Lower leg skin (tissue), 4 donors: ENCODE measurements around the gene RNASE8. TPM values are rescaled to one million over a fixed set of nuclear protein-coding genes. Genes with fewer than 3 reads are reported as not detected.

Experiments
- DNase-seq, 2 donors: peaks; one replicate each; pipeline ENCODE4 v3.0.0-alpha.2; 2019; ENCODE audit warnings: low spot score in 2 of 2
- H3K4me3 ChIP-seq: fragments of 200-600 bp; sonication (generic); 2 replicates; pipeline ENCODE4 v1.5.1; 2017; ENCODE audit warnings: mild to moderate bottlenecking, low read depth; ENCODE audit not compliant: poor library complexity, severe bottlenecking
- CTCF ChIP-seq, 3 donors: fragments of 450-650 bp; IDR thresholded peaks; one replicate each; pipeline ENCODE4 v1.5.1; 2016; ENCODE audit warnings: antibody characterized with exemption in 3 of 3, mild to moderate bottlenecking in 3 of 3, moderate library complexity in 2 of 3
- POLR2A ChIP-seq, 2 donors: fragments of 450-650 bp; IDR thresholded peaks; one replicate each; pipeline ENCODE4 v1.6.1; 2016 to 2017; ENCODE audit warnings: antibody characterized with exemption in 2 of 2, mild to moderate bottlenecking in 1 of 2, moderate library complexity in 1 of 2
- WGBS, 2 donors: methylation state at CpG; one replicate each; pipeline ENCODE4 v1.1.5; 2018; 5-methylcytosine and 5-hydroxymethylcytosine counted together
- intact Hi-C: fragments of 100-400 bp; cut with DNase I; formaldehyde crosslinking; loops from one replicate; pipeline ENCODE4 v1.15.0; 2023; ENCODE audit warnings: low total_unique reads
- total RNA-seq, 4 donors: library from RNA; depleted of rRNA; stranded (reverse); fragments of >200 nt; gene quantifications; one replicate each; pipeline ENCODE4 v1.1.0, GENCODE V29; 2016

The RNASE8 gene
- total RNA-seq, 4 donors from 2014 or later = not detected

- no peak for DNase-seq
- 55 to 59% methylated on average over 5 of the region's 5 CpGs for WGBS, 2 donors
- intact Hi-C loops = loop anchor here (5.0 to 10.0 kb wide), 2 partner anchors 85 to 242 kb away; no protein-coding TSS in a partner anchor
- H3K4me3 ChIP-seq = no peak overlapping the region
- no peak for TF ChIP-seq POLR2A (IDR thresholded peaks at IDR 0.05)
- no peak for TF ChIP-seq CTCF (IDR thresholded peaks at IDR 0.05)
These were observed 42.0 kb downstream of the RNASE8 start for GRCh38 chr14:21099596-21099985.

GRCh38 chr14:21100931-21101330, 43.3 kb downstream of the RNASE8 start, which contains the start of gene TMEM253:
TSS of gene TMEM253 (plus strand) at chr14:21101066. CDS start at chr14:21101344, 278 bp downstream.
- TF ChIP-seq POLR2A (IDR thresholded peaks at IDR 0.05) (no peak), CTCF (IDR thresholded peaks at IDR 0.05) (no peak)
- intact Hi-C loops = no loop called here
- no peak within 1 kb of the TSS for H3K4me3 ChIP-seq
- WGBS, 2 donors = 58 to 64% methylated on average over 5 of the region's 5 CpGs
- DNase-seq = no peak

GRCh38 chr14:21101802-21102413, 44.3 kb downstream of the RNASE8 start:
- TF ChIP-seq POLR2A (IDR thresholded peaks at IDR 0.05) = no peak
- TF ChIP-seq CTCF (IDR thresholded peaks at IDR 0.05) = no peak
- no peak for DNase-seq
- 78 to 88% methylated on average over 8 of the region's 8 CpGs for WGBS, 2 donors
- no peak overlapping the region for H3K4me3 ChIP-seq
- intact Hi-C loops = no loop called here

- no peak for TF ChIP-seq POLR2A (IDR thresholded peaks at IDR 0.05)
- TF ChIP-seq CTCF (IDR thresholded peaks at IDR 0.05) = no peak
- DNase-seq = no peak
- no peak overlapping the region for H3K4me3 ChIP-seq
- 16 to 17% methylated on average over 9 of the region's 9 CpGs for WGBS, 2 donors
- intact Hi-C loops = no loop called here
These were observed 45.1 kb downstream of the RNASE8 start for GRCh38 chr14:21102521-21103410.

GRCh38 chr14:21103411-21103709, 45.7 kb downstream of the RNASE8 start:
- DNase-seq = no peak
- H3K4me3 ChIP-seq = no peak overlapping the region
- intact Hi-C loops = no loop called here
- TF ChIP-seq POLR2A (IDR thresholded peaks at IDR 0.05) = no peak
- no peak for TF ChIP-seq CTCF (IDR thresholded peaks at IDR 0.05)
- 1% methylated on average over 9 of the region's 9 CpGs for WGBS, 2 donors
